IMR-90 (cell line): ENCODE data around the gene ELOVL5. TPM values are rescaled to one million over a fixed set of nuclear protein-coding genes. Genes with fewer than 3 reads are reported as not detected.
A peak's percentile ranks its signal among the peaks of the same experiment; 100 is the strongest.

Source experiments
- ATAC-seq: fragments of 200-7000 bp; cut with Tn5 transposase; 2 replicates; pipeline ENCODE4 v1.9.1; 2020; ENCODE audit warnings: low read depth, mild to moderate bottlenecking, moderate library complexity
- BruUV-seq: library from RNA; stranded (reverse); fragments of 400-500 nt; replicated peaks from 2 replicates; lab custom pipeline; 2021; lab: Mats Ljungman, UMichigan
- CTCF ChIA-PET: fragments of 300-600 bp; formaldehyde crosslinking; extraction: SDS; loops from one replicate; lab custom pipeline; 2021; ENCODE audit warnings: antibody characterized with exemption; lab: Yijun Ruan, JAX
- POLR2A ChIA-PET: fragments of 300-600 bp; sonication (Branson Sonifier 250); formaldehyde crosslinking; loops from one replicate; lab custom pipeline; 2022; ENCODE audit warnings: antibody characterized with exemption; ENCODE audit not compliant: unreplicated experiment; lab: Charles Lee
- DNase-seq: peaks from one replicate; pipeline ENCODE4 v3.0.0; 2013
- H2AFZ ChIP-seq: replicated peaks from 2 replicates; pipeline ENCODE3; 2013; ENCODE audit warnings: low read length, mild to moderate bottlenecking; ENCODE audit not compliant: poor library complexity
- H2AK5ac ChIP-seq: 2 replicates; pipeline ENCODE4 v1.6.1; 2013; ENCODE audit warnings: low read depth, low read length, inconsistent platforms
- H2AK9ac ChIP-seq: replicated peaks from 2 replicates; pipeline ENCODE3; 2013; ENCODE audit warnings: mild to moderate bottlenecking, low read depth, low read length, moderate library complexity; ENCODE audit not compliant: poor library complexity
- H2BK120ac ChIP-seq: 2 replicates; pipeline ENCODE4 v1.6.1; 2013; ENCODE audit warnings: low read depth, low read length, inconsistent platforms
- H2BK15ac ChIP-seq: 3 replicates; pipeline ENCODE4 v1.6.1; 2013; ENCODE audit warnings: low read depth, low read length, inconsistent platforms
- H2BK20ac ChIP-seq: 2 replicates; pipeline ENCODE4 v1.6.1; 2013; ENCODE audit warnings: low read depth, mild to moderate bottlenecking, inconsistent platforms, low read length, moderate library complexity
- H2BK5ac ChIP-seq: 2 replicates; pipeline ENCODE4 v1.6.1; 2013; ENCODE audit warnings: mild to moderate bottlenecking, low read depth, low read length, inconsistent platforms; ENCODE audit not compliant: poor library complexity, severe bottlenecking
- H3K14ac ChIP-seq: replicated peaks from 2 replicates; pipeline ENCODE4 v1.6.1; 2013; ENCODE audit warnings: low read depth, low read length, inconsistent platforms
- H3K18ac ChIP-seq: 2 replicates; pipeline ENCODE4 v1.6.1; 2013; ENCODE audit warnings: low read depth, low read length, control low read depth
- H3K23ac ChIP-seq: 2 replicates; pipeline ENCODE4 v1.6.1; 2013; ENCODE audit warnings: low read depth, low read length, inconsistent platforms
- H3K27ac ChIP-seq: 2 replicates; pipeline ENCODE4 v1.5.1; 2013; ENCODE audit warnings: mild to moderate bottlenecking, control low read depth, low read length; ENCODE audit not compliant: insufficient read depth
- H3K27me3 ChIP-seq: 2 replicates; pipeline ENCODE4 v1.6.1; 2013; ENCODE audit warnings: low read length; ENCODE audit not compliant: control insufficient read depth, insufficient read depth
- H3K36me3 ChIP-seq: 2 replicates; pipeline ENCODE4 v1.6.1; 2013; ENCODE audit warnings: low read length, mixed read lengths; ENCODE audit not compliant: control insufficient read depth, insufficient read depth
- H3K4ac ChIP-seq: 2 replicates; pipeline ENCODE4 v1.6.1; 2013; ENCODE audit warnings: low read depth, low read length, inconsistent platforms
- H3K4me1 ChIP-seq: 2 replicates; pipeline ENCODE4 v1.6.1; 2013; ENCODE audit warnings: low read length, mixed read lengths; ENCODE audit not compliant: control insufficient read depth, insufficient read depth
- H3K4me2 ChIP-seq: 2 replicates; pipeline ENCODE4 v1.6.1; 2013; ENCODE audit warnings: low read depth, mild to moderate bottlenecking, control low read depth, low read length, moderate library complexity
- H3K4me3 ChIP-seq: 2 replicates; pipeline ENCODE4 v1.5.1; 2013; ENCODE audit warnings: low read depth, mild to moderate bottlenecking, control low read depth, low read length, moderate library complexity; ENCODE audit not compliant: insufficient read depth
- H3K56ac ChIP-seq: 2 replicates; pipeline ENCODE4 v1.6.1; 2013; ENCODE audit warnings: low read length, inconsistent platforms; ENCODE audit not compliant: insufficient read depth; ENCODE audit errors: extremely low read depth
- H3K79me1 ChIP-seq, 2 experiments: 2 replicates each; pipeline ENCODE4 v1.6.1; 2013; ENCODE audit warnings: low read length in 2 of 2, inconsistent platforms in 1 of 2, low read depth in 1 of 2
- H3K9ac ChIP-seq: 2 replicates; pipeline ENCODE4 v1.6.1; 2013; ENCODE audit warnings: low read depth, low read length, control low read depth
- H3K9me1 ChIP-seq: 2 replicates; pipeline ENCODE4 v1.6.1; 2013; ENCODE audit warnings: low read length, inconsistent platforms; ENCODE audit not compliant: insufficient read depth
- H3K9me3 ChIP-seq: 2 replicates; pipeline ENCODE4 v1.6.1; 2013; ENCODE audit warnings: low read length; ENCODE audit not compliant: control insufficient read depth, insufficient read depth
- H4K20me1 ChIP-seq: 2 replicates; pipeline ENCODE4 v1.6.1; 2013; ENCODE audit warnings: low read length, inconsistent platforms; ENCODE audit not compliant: insufficient read depth
- H4K5ac ChIP-seq: 2 replicates; pipeline ENCODE4 v1.6.1; 2013; ENCODE audit warnings: mild to moderate bottlenecking, low read depth, low read length, control low read depth
- H4K8ac ChIP-seq, 2 experiments: 2 replicates each; pipeline ENCODE4 v1.6.1; 2013; ENCODE audit warnings: low read depth in 2 of 2, low read length in 2 of 2, control low read depth in 1 of 2, inconsistent platforms in 1 of 2
- H4K91ac ChIP-seq: 2 replicates; pipeline ENCODE4 v1.6.1; 2013; ENCODE audit warnings: low read depth, low read length, inconsistent platforms; ENCODE audit not compliant: insufficient read depth
- BHLHE40 ChIP-seq: fragments of 150-350 bp; IDR thresholded peaks from 2 replicates; pipeline ENCODE4 v1.6.1; 2016; ENCODE audit warnings: mild to moderate bottlenecking, low read depth, low read length
- CHD1 ChIP-seq: IDR thresholded peaks from 2 replicates; pipeline ENCODE4 v1.6.1; 2012; ENCODE audit warnings: low read depth, low read length, improper control_type of control experiment
- CTCF ChIP-seq: conservative IDR thresholded peaks from 2 replicates; pipeline ENCODE4 v1.5.1; 2012; ENCODE audit warnings: mild to moderate bottlenecking, low read depth, low read length, improper control_type of control experiment
- ELK1 ChIP-seq: fragments of 150-350 bp; IDR thresholded peaks from 2 replicates; pipeline ENCODE4 v1.6.1; 2016; ENCODE audit warnings: low read depth, mild to moderate bottlenecking, low read length, moderate library complexity, borderline replicate concordance
- FOS ChIP-seq: fragments of 150-350 bp; IDR thresholded peaks from 2 replicates; pipeline ENCODE4 v1.6.1; 2016; ENCODE audit warnings: low read depth, low read length
- MAFK ChIP-seq: IDR thresholded peaks from 2 replicates; pipeline ENCODE4 v1.6.1; 2012; ENCODE audit warnings: low read depth, low read length, improper control_type of control experiment
- MAZ ChIP-seq: IDR thresholded peaks from 2 replicates; pipeline ENCODE4 v1.6.1; 2012; ENCODE audit warnings: low read depth, mild to moderate bottlenecking, low read length, improper control_type of control experiment, moderate library complexity, borderline replicate concordance
- MXI1 ChIP-seq: IDR thresholded peaks from 2 replicates; pipeline ENCODE4 v1.6.1; 2012; ENCODE audit warnings: low read depth, mild to moderate bottlenecking, low read length, moderate library complexity, borderline replicate concordance
- NFE2L2 ChIP-seq: fragments of 150-350 bp; IDR thresholded peaks from 2 replicates; pipeline ENCODE4 v1.6.1; 2016; ENCODE audit warnings: low read depth, mild to moderate bottlenecking, low read length
- POLR2A ChIP-seq: IDR thresholded peaks from 2 replicates; pipeline ENCODE4 v1.6.1; 2012; ENCODE audit warnings: mild to moderate bottlenecking, low read depth, low read length
- RAD21 ChIP-seq: IDR thresholded peaks from 2 replicates; pipeline ENCODE4 v1.6.1; 2012; ENCODE audit warnings: low read length, improper control_type of control experiment
- RCOR1 ChIP-seq: IDR thresholded peaks from 2 replicates; pipeline ENCODE4 v1.6.1; 2012; ENCODE audit warnings: mild to moderate bottlenecking, low read length, improper control_type of control experiment; ENCODE audit not compliant: insufficient replicate concordance
- RFX5 ChIP-seq: IDR thresholded peaks from 2 replicates; pipeline ENCODE4 v1.8.0; 2012; ENCODE audit warnings: low read depth, mild to moderate bottlenecking, low read length, moderate library complexity
- SMC3 ChIP-seq: fragments of 150-350 bp; IDR thresholded peaks from 2 replicates; pipeline ENCODE4 v1.6.1; 2016; ENCODE audit warnings: low read depth, mild to moderate bottlenecking, antibody characterized with exemption, low read length, moderate library complexity
- USF2 ChIP-seq: fragments of 150-350 bp; IDR thresholded peaks from 2 replicates; pipeline ENCODE4 v1.6.1; 2017; ENCODE audit warnings: mild to moderate bottlenecking, antibody characterized with exemption, low read length, low read depth
- WGBS, 2 experiments: methylation state at CpG; one replicate each; pipeline versions ENCODE4 v1.1.5 to v1.1.7; 2013; ENCODE audit warnings: missing lambda C conversion rate in 2 of 2; ENCODE audit not compliant: insufficient read length in 1 of 2; ENCODE audit errors: extremely low coverage in 2 of 2; 5-methylcytosine and 5-hydroxymethylcytosine counted together
- dilution Hi-C: fragments of 300-500 bp; cut with HindIII; formaldehyde crosslinking; loops from one replicate; pipeline ENCODE4 v1.14.3; 2018; ENCODE audit warnings: low sequenced_read_pairs; ENCODE audit not compliant: unreplicated experiment
- in situ Hi-C: fragments of 300-500 bp; cut with MboI; formaldehyde crosslinking; loops from 3 replicates; pipeline ENCODE4 v1.14.3; 2019; ENCODE audit warnings: low sequenced_read_pairs, inconsistent platforms, mixed read lengths
- intact Hi-C: fragments of 100-400 bp; cut with micrococcal nuclease; formaldehyde crosslinking; loops from 2 replicates; pipeline ENCODE4 v1.10.0; 2022
- polyA plus RNA-seq, 3 experiments: library from polyadenylated mRNA; depleted of rRNA; stranded (reverse); fragments of >200 nt; gene quantifications; 2 replicates each; pipeline ENCODE4 v1.2.3, GENCODE V29; 2012; ENCODE audit warnings: low replicate concordance in 1 of 3
- total RNA-seq: library from RNA; depleted of rRNA; stranded (reverse); fragments of >200 nt; gene quantifications from 2 replicates; pipeline ENCODE4 v1.2.3, GENCODE V29; 2012

The ELOVL5 gene
- total and polyA plus RNA-seq, 2 of the 4 experiments (the other 2 are of a cell fraction), result 32.1 to 42.3 TPM

- Histone ChIP-seq H2BK5ac (peak overlapping the region; percentile 32), H3K18ac (no peak overlapping the region; the same call in none of the 2 replicates), H3K4me3 (no peak overlapping the region), H2BK120ac (peak overlapping the region; percentile 64), H3K4ac (peak overlapping the region; percentile 86), H3K79me1 (peaks cover 26 to 71% of the 10 kb centered on the region in 2 experiments), H2AK5ac (peak overlapping the region; percentile 47; the same call in 1 of the 2 replicates), H3K27me3 (no peaks in the 10 kb centered on the region), H3K23ac (peak overlapping the region; percentile 6; the same call in 1 of the 2 replicates), H4K5ac (no peak overlapping the region), H3K9ac (no peak overlapping the region), H4K20me1 (peaks cover 36% of the 10 kb centered on the region), H4K91ac (peak overlapping the region; percentile 65), H3K14ac (peak overlapping the region; percentile 73), H3K4me2 (peak overlapping the region; percentile 14), H2AK9ac (peak overlapping the region; percentile 0), H2AFZ (peak overlapping the region; percentile 53), H3K9me3 (no peaks in the 10 kb centered on the region), H3K9me1 (peaks cover 18% of the 10 kb centered on the region), H3K27ac (peak overlapping the region; percentile 67), H2BK15ac (peak overlapping the region; percentile 73; the same call in 1 of the 3 replicates), H3K4me1 (peaks cover 23% of the 10 kb centered on the region), H2BK20ac (peak overlapping the region; percentile 82), H3K56ac (no peak overlapping the region), H3K36me3 (no peaks in the 10 kb centered on the region), H4K8ac (peak overlapping the region; percentile 22 to 44; a peak in 3 of 4 replicates)
- in situ Hi-C loops, result no loop called here
- ATAC-seq, result peak; percentile 89
- ChIA-PET POLR2A (no interaction called here), CTCF (no interaction called here)
- BruUV-seq, result no TSS peak
- peak; percentile 98 for DNase-seq
- dilution Hi-C loops, result no loop called here
- 100% methylated on average over 2 of the region's 11 CpGs; no CpG with 5 or more reads in 1 of the 2 experiments for WGBS, 2 experiments
- intact Hi-C loops, result no loop called here
- TF ChIP-seq SMC3, result no peak
- no peak for TF ChIP-seq RFX5
- no peak for TF ChIP-seq MAZ
- TF ChIP-seq MXI1, result peak; percentile 70
- TF ChIP-seq CHD1, result peak; percentile 54; the same call in 1 of the 2 replicates
- TF ChIP-seq CTCF, result no peak
- TF ChIP-seq ELK1, result no peak
- TF ChIP-seq POLR2A, result no peak
- TF ChIP-seq FOS, result peak; percentile 83
- no peak for TF ChIP-seq RAD21
- TF ChIP-seq MAFK, result peak; percentile 70
- TF ChIP-seq BHLHE40, result peak; percentile 54
- TF ChIP-seq USF2, result no peak
- peak; percentile 43 for TF ChIP-seq RCOR1
- TF ChIP-seq NFE2L2, result peak; percentile 75; the same call in 1 of the 2 replicates
Measured at GRCh38 chr6:53326372-53327016, 22.3 kb downstream of the ELOVL5 start.
